Activated gamma-delta T cell treated with anti-CD3 and anti-CD28 coated beads, Interleukin-2, amount 50 U/mL, for 16 hours (primary cell): ENCODE results near the gene PITX3.
"Not testable (repeated sequence)": the region's sequence is repeated elsewhere in the genome, so short reads cannot be mapped to it uniquely, and the experiment has no call there.

Experiments
- DNase-seq: peaks from one replicate; pipeline ENCODE4 v3.0.0-alpha.2; 2020; ENCODE audit warnings: low read depth

The PITX3 gene

GRCh38 chr10:102255404-102255803 is 14.1 kb upstream of the PITX3 start:
- no peak for DNase-seq

- DNase-seq, result no peak
Measured at GRCh38 chr10:102254426-102254825, 13.1 kb upstream of the PITX3 start.

GRCh38 chr10:102252508-102252907 is 11.2 kb upstream of the PITX3 start:
- not testable (repeated sequence) for DNase-seq

- DNase-seq, result no peak
Measured at GRCh38 chr10:102247734-102248133, 6.4 kb upstream of the PITX3 start.

GRCh38 chr10:102246261-102246660 is 4.9 kb upstream of the PITX3 start:
- DNase-seq, result no peak

GRCh38 chr10:102245932-102246251 is 4.6 kb upstream of the PITX3 start:
- no peak for DNase-seq

GRCh38 chr10:102245082-102245931 is 4.0 kb upstream of the PITX3 start, which contains the start of gene GBF1:
TSS of gene GBF1 (plus strand) at chr10:102245532. CDS start at chr10:102258939, 13,407 bp downstream.
- DNase-seq, result peak; percentile 85

- DNase-seq, result no peak
Measured at GRCh38 chr10:102243309-102243708, 2.0 kb upstream of the PITX3 start.

- DNase-seq, result no peak
Measured at GRCh38 chr10:102242118-102242485, 790 bp upstream of the PITX3 start.

GRCh38 chr10:102241032-102241443 is 274 bp downstream of the PITX3 start:
- no peak for DNase-seq

- no peak for DNase-seq
Measured at GRCh38 chr10:102240467-102241031, 763 bp downstream of the PITX3 start.

- DNase-seq, result no peak
Measured at GRCh38 chr10:102237711-102238252, 3.5 kb downstream of the PITX3 start.

GRCh38 chr10:102236006-102236405 is 5.3 kb downstream of the PITX3 start:
- DNase-seq, result no peak

- DNase-seq, result no peak
Measured at GRCh38 chr10:102235598-102235920, 5.8 kb downstream of the PITX3 start.

- DNase-seq, result no peak
Measured at GRCh38 chr10:102234888-102235597, 6.3 kb downstream of the PITX3 start.

GRCh38 chr10:102233997-102234396 is 7.3 kb downstream of the PITX3 start:
- DNase-seq, result no peak

GRCh38 chr10:102231357-102232318 is 9.7 kb downstream of the PITX3 start:
- peak; percentile 40 for DNase-seq

- DNase-seq, result no peak
Measured at GRCh38 chr10:102230861-102231356, 10.4 kb downstream of the PITX3 start.

GRCh38 chr10:102230264-102230860 is 10.9 kb downstream of the PITX3 start:
- no peak for DNase-seq

- peak; percentile 74 for DNase-seq
Measured at GRCh38 chr10:102229810-102230263, 11.5 kb downstream of the PITX3 start.

GRCh38 chr10:102227050-102227449 is 14.3 kb downstream of the PITX3 start:
- DNase-seq, result no peak
